NCI-H2029 treated with DMSO at 0.1 percent for 48 hours (cell line): ENCODE data around the gene KLHL35.

Experiments
- DNase-seq: peaks from one replicate; lab custom pipeline; 2025; lab: John Stamatoyannopoulos, UW

KLHL35 gene

GRCh38 chr11:75469785-75470405 lies 36.9 kb upstream of the KLHL35 start:
- no peak for DNase-seq

GRCh38 chr11:75468534-75469340 lies 35.7 kb upstream of the KLHL35 start:
- no peak for DNase-seq

GRCh38 chr11:75467881-75468280 lies 34.9 kb upstream of the KLHL35 start:
- no peak for DNase-seq

GRCh38 chr11:75467311-75467710 lies 34.3 kb upstream of the KLHL35 start:
- no peak for DNase-seq

GRCh38 chr11:75465701-75466531 lies 32.9 kb upstream of the KLHL35 start:
- no peak for DNase-seq

- no peak for DNase-seq
These were observed 30.2 kb upstream of the KLHL35 start for GRCh38 chr11:75463106-75463774.

- DNase-seq = no peak
These were observed 29.2 kb upstream of the KLHL35 start for GRCh38 chr11:75462117-75462653.

- DNase-seq = no peak
These were observed 28.1 kb upstream of the KLHL35 start for GRCh38 chr11:75461151-75461550.

GRCh38 chr11:75456596-75457183 lies 23.7 kb upstream of the KLHL35 start:
- no peak for DNase-seq

GRCh38 chr11:75454987-75455386 lies 22.0 kb upstream of the KLHL35 start:
- no peak for DNase-seq

GRCh38 chr11:75453916-75454655 lies 21.1 kb upstream of the KLHL35 start:
- no peak for DNase-seq

- no peak for DNase-seq
These were observed 18.1 kb upstream of the KLHL35 start for GRCh38 chr11:75450826-75451821.

GRCh38 chr11:75450236-75450635 lies 17.2 kb upstream of the KLHL35 start:
- no peak for DNase-seq

- DNase-seq = no peak
These were observed 16.8 kb upstream of the KLHL35 start for GRCh38 chr11:75449776-75450175.

GRCh38 chr11:75449271-75449670 lies 16.3 kb upstream of the KLHL35 start:
- no peak for DNase-seq

GRCh38 chr11:75447415-75447814 lies 14.4 kb upstream of the KLHL35 start:
- DNase-seq = no peak

- DNase-seq = no peak
These were observed 12.4 kb upstream of the KLHL35 start for GRCh38 chr11:75445315-75445953.

GRCh38 chr11:75443043-75443442 lies 10.0 kb upstream of the KLHL35 start:
- no peak for DNase-seq
